Muscle of arm (tissue), 12 donors: ENCODE measurements around the gene ISOC2. TPM values are rescaled to one million over a fixed set of nuclear protein-coding genes. Genes with fewer than 3 reads are reported as not detected.
A peak's percentile ranks its signal among the peaks of the same experiment; 100 is the strongest.
"Not testable (repeated sequence)": the region's sequence is repeated elsewhere in the genome, so short reads cannot be mapped to it uniquely, and the experiment has no call there.

Experiments used
- DNase-seq: peaks from one replicate; pipeline ENCODE4 v3.0.0-alpha.2; 2013
- polyA plus RNA-seq, 12 donors: library from polyadenylated mRNA; unstranded; fragments of 120-200 nt; gene quantifications; one replicate each; pipeline ENCODE4 v1.2.1, GENCODE V29; 2013; ENCODE audit not compliant: insufficient read length in 12 of 12

Gene ISOC2
- polyA plus RNA-seq, 12 donors = 24.3 to 68.0 (median 27.9) TPM; not detected in 1

- DNase-seq = no peak
Observed at GRCh38 chr19:55443045-55443823, 18.2 kb downstream of the ISOC2 start, which contains the start of gene SHISA7. Gene SHISA7 (minus strand): TSS chr19:55443300. CDS start chr19:55442863, 437 bp downstream.

- DNase-seq = no peak
Observed at GRCh38 chr19:55442372-55442961, 19.0 kb downstream of the ISOC2 start.

GRCh38 chr19:55441692-55442321 is 19.6 kb downstream of the ISOC2 start:
- DNase-seq = no peak

- DNase-seq = no peak
Observed at GRCh38 chr19:55441319-55441691, 20.1 kb downstream of the ISOC2 start.

- no peak for DNase-seq
Observed at GRCh38 chr19:55440411-55441105, 20.9 kb downstream of the ISOC2 start.

GRCh38 chr19:55439052-55439451 is 22.4 kb downstream of the ISOC2 start:
- no peak for DNase-seq

GRCh38 chr19:55437410-55437809 is 24.0 kb downstream of the ISOC2 start:
- DNase-seq = peak; percentile 65

GRCh38 chr19:55436847-55437246 is 24.6 kb downstream of the ISOC2 start:
- no peak for DNase-seq

DNA sequence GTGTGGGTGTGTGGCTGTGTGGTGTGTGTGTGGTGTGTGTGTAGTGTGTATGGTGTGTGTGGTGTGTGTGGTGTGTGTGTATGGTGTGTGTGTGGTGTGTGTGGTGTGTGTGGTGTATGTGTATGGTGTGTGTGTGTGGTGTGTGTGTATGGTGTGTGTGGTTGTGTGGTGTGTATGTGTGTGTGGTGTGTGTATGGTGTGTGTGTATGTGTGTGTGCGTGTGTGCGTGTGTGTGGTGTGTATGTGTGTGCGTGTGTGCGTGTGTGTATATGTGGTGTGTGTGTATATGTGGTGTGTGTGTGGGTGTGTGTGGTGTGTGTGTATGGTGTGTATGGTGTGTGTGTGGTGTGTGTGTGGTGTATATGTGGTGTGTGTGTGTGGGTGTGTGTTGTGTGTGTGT is 26.4 kb downstream of the ISOC2 start:
- DNase-seq = no peak

GRCh38 chr19:55434356-55434919 is 27.0 kb downstream of the ISOC2 start:
- no peak for DNase-seq

- DNase-seq = no peak
Observed at GRCh38 chr19:55433292-55433691, 28.1 kb downstream of the ISOC2 start.

DNA sequence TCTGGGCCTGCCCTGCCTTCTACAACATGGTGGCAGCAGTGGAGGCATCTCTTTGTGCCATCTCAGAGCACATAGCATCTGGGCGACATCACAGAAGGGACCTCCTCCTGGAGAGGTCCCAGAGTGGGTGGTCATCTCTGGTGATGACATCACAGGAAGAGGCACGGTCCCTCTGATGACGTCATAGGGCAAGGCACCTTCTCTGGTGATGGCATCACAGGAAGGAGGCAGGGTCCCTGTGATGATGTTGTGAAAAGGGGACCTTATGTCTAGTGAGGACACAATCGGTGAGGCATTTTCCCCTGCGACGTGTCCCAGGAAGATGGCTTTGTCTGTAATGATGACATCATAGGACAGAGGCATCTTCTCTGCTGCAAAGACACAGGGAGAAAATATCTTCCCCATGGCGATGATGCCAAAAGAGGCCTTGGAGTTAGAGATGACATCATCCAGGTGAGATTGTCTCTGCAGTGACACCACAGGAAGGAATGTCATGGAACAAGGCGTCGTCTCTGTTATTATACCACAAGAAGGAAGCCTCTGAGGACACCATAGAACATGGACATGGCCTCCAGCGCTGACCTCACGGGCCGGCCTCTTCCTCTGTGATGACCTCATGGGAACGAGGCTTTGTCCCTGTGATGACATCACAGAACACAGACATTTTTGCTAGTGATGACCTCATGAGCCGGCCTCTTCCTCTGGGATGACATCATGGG is 29.0 kb downstream of the ISOC2 start:
- DNase-seq = no peak

- DNase-seq = no peak
Observed at GRCh38 chr19:55431183-55431582, 30.3 kb downstream of the ISOC2 start.

DNA sequence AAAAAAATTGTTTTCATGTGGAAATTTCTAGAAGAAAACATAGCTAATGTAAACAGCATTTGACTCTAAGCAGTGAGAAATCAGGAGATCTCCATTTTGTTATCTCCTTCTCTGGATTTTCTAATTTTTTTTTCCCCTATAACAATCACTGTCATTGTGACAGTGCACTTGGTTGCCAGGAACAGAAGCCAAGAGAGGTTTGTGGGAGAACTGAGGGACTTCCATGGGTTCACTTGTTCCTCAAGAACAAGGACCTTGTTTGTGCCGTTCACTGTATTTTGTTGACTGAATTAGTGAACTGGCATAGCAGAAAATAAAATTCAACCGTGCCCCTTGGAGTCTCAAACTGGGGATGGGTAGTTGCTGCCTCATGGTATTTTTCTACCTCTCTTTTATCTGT is 35.4 kb downstream of the ISOC2 start:
- DNase-seq = no peak

DNA sequence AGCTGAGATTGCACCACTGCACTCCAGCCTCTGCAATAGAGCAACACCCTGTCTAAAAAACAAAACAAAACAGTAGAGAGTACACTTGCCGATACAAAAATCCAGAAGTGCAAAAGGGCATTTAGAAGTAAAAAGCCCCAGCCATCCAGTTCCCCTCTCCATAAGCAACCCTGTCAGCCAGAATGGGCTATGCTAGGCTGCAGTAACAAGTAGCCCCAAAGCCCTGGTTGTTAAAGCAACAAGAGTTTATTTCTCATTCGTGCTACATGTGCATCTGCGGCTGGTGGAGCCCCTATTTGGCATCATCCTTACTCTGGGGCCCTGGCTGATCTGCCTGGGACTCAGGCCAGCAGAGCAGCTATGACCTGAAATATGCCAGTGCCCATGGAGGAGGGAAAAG is 36.9 kb downstream of the ISOC2 start:
- DNase-seq = no peak

GRCh38 chr19:55423225-55424005 is 38.0 kb downstream of the ISOC2 start:
- DNase-seq = no peak

- DNase-seq = not testable (repeated sequence)
Observed at GRCh38 chr19:55421281-55421680, 40.2 kb downstream of the ISOC2 start.

DNA sequence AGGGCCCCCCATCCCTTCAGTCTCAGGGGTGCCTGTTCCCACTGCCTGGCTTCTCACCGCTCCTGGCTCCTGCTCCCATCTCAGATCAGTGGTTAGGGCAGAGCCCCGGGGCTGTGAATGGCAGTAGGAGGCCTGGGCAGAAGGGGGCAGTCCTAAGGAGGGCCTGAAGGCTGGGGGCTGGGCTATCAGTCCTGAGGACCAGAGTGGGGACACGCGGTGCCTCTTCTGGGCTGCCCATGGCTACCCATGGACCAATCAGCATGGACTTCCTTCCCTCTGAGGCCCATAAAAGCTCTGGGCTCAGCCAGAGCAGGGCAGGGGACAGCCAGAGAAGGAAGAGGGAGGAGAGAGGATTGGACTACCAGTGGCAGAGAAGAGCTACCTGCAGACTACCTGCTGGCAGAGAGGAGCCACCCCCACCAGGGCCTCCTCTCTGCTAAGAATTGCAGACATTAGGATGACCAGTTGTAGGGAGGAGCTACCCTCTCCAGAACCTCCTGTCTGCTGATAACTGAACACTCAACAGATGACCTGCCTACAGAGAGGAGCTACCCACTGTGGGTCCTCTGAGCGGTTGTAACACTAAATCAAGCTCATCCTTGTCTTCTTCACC is 41.7 kb downstream of the ISOC2 start:
- no peak for DNase-seq

DNA sequence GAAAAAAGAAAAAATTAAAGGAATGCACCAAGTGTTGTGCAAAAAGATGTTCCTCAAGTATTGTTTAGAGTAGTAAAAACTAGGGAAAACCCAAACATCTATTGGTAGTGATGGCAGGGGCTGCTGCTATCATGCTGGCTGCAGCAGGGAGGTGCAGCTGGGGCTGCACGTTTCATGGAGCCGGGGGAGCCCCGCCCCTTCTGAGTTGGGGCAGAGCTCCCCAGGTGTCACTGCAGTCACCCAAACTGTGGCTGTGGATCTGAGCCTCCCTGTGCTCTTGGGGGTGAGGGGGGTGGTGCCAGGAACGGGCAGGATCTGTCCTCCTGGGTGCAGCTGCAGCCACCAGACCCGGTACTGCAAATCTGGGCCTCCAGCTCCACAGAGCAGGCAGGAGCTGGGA is 42.3 kb downstream of the ISOC2 start:
- no peak for DNase-seq

DNA sequence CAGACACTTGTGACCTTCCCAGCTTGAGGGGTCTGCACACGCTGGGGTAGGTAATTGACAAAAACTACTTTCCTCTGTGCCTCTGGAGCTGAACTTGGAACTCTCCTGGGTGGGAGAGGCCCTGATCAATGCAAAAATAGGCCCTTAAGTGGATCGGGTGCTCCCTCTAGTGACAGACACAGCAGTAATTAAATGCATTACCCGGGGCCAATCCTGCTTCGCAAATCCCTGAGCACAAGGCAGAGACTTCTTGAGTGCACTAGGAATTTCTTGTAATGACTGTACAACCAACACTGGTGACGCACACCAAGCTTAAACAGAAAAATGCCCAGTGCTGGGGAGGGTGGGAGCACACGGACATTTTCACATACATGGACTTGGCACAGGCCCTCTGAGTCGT is 43.3 kb downstream of the ISOC2 start:
- peak; percentile 75 for DNase-seq
